CD1c-positive myeloid dendritic cell (primary cell): Measurements from ENCODE around the gene DARS2.
"Not testable (repeated sequence)": the region's sequence is repeated elsewhere in the genome, so short reads cannot be mapped to it uniquely, and the experiment has no call there.

ENCODE experiments used
- DNase-seq: peaks from one replicate; pipeline ENCODE4 v3.0.0-alpha.2; 2016; ENCODE audit errors: extremely low spot score

The DARS2 gene

GRCh38 chr1:173824315-173825081 lies at the start of gene DARS2, which contains the start of gene CENPL:
Gene DARS2, plus strand, starts transcription at chr1:173824673. Its CDS starts 557 bp downstream, at chr1:173825230.
Gene CENPL, minus strand, starts transcription at chr1:173824883. Its CDS starts 13,584 bp downstream, at chr1:173811299.
- peak; percentile 98 for DNase-seq

GRCh38 chr1:173775578-173776226 lies 48.8 kb upstream of the DARS2 start:
- peak; percentile 42 for DNase-seq

- DNase-seq: no peak
Observed at GRCh38 chr1:173779936-173780335, 44.5 kb upstream of the DARS2 start.

GRCh38 chr1:173784997-173785396 lies 39.5 kb upstream of the DARS2 start:
- no peak for DNase-seq

- no peak for DNase-seq
Observed at GRCh38 chr1:173789841-173790240, 34.6 kb upstream of the DARS2 start.

- no peak for DNase-seq
Observed at GRCh38 chr1:173798078-173798477, 26.4 kb upstream of the DARS2 start.

GRCh38 chr1:173799995-173800394 lies 24.5 kb upstream of the DARS2 start:
- not testable (repeated sequence) for DNase-seq

GRCh38 chr1:173802961-173803360 lies 21.5 kb upstream of the DARS2 start:
- no peak for DNase-seq

GRCh38 chr1:173813654-173814053 lies 10.8 kb upstream of the DARS2 start:
- not testable (repeated sequence) for DNase-seq

- no peak for DNase-seq
Observed at GRCh38 chr1:173818459-173818858, 6.0 kb upstream of the DARS2 start.

GRCh38 chr1:173821680-173822079 lies 2.8 kb upstream of the DARS2 start:
- DNase-seq: no peak

GRCh38 chr1:173823781-173824314 lies 625 bp upstream of the DARS2 start:
- no peak for DNase-seq

- no peak for DNase-seq
Observed at GRCh38 chr1:173827611-173828010, 3.1 kb downstream of the DARS2 start.

- no peak for DNase-seq
Observed at GRCh38 chr1:173832748-173833147, 8.3 kb downstream of the DARS2 start.

GRCh38 chr1:173852105-173852504 lies 27.6 kb downstream of the DARS2 start:
- DNase-seq: no peak

- DNase-seq: no peak
Observed at GRCh38 chr1:173853074-173853473, 28.6 kb downstream of the DARS2 start.

GRCh38 chr1:173856014-173856413 lies 31.5 kb downstream of the DARS2 start:
- no peak for DNase-seq

GRCh38 chr1:173856903-173857302 lies 32.4 kb downstream of the DARS2 start:
- peak; percentile 6 for DNase-seq

GRCh38 chr1:173857363-173857917 lies 33.0 kb downstream of the DARS2 start:
- no peak for DNase-seq

GRCh38 chr1:173859547-173859946 lies 35.1 kb downstream of the DARS2 start:
- DNase-seq: not testable (repeated sequence)

GRCh38 chr1:173860065-173860464 lies 35.6 kb downstream of the DARS2 start:
- no peak for DNase-seq

- DNase-seq: no peak
Observed at GRCh38 chr1:173861731-173862145, 37.3 kb downstream of the DARS2 start.
